ENCODE results near the gene USP48.
A peak's percentile ranks its signal among the peaks of the same experiment; 100 is the strongest.

The USP48 gene

GRCh38 chr1:21743476-21743875 is 39.5 kb downstream of the USP48 start:
- DNase-seq = no peak

GRCh38 chr1:21742578-21742977 is 40.4 kb downstream of the USP48 start:
- peak in 1 of 3 donors; percentile 12 for DNase-seq

DNA sequence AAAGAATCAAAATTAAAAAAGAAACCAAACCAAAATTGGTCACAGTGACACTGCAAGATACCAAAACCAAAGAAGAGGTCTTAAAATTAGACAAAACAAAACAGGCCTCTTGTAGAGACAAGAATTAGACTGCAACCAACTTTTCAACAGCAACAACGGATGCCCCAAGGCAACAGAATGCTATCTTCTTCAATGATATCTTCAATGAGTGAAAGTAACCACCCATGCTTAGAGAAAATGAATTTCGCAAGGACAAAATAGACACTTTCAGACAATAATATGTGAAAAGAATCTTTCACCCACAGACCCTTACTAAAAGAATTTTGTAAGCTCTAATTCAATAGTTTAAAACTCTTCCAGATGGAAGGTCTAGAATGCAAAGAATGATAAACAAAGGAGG is 41.7 kb downstream of the USP48 start:
- DNase-seq = no peak

DNA sequence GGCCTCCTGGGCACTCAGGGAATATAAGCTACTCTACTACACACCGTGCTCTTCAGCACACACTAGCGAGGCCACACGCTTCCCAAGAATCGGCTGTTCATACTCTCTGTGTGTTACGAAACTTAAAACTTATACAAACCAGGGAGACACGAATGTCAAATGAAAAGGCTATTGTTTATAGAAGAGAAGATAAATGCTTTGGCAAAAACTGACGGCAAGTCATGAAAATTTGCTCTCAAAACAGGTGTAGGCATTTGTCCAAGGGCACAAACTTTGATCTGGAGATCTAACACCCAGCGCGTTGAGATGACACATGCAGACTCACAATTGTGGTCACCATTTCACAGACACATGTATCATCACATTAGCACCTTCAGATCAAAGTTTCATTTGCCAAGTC is 46.1 kb downstream of the USP48 start:
- DNase-seq = no peak

GRCh38 chr1:21736011-21736410 is 46.9 kb downstream of the USP48 start:
- DNase-seq = no peak

- DNase-seq = no peak
These were observed 48.4 kb downstream of the USP48 start for GRCh38 chr1:21734526-21734925.

DNA sequence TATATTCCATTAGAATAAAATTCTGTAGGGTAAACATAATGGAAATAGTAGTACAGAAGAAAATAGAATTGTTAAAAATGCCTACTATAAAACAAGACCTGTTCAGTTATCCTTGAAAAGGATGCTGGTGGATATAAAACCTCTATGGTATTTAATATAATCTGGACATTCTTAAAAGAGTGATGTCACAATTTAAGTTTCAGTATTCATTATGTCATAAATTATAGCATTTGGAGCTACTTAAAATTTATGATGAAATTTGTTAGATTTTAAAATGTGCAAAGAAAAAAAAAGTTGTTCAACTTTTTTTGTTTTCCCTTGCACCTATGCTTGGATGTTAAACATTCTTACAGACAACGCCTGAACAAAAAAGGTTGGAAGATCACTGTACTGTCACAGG is 50.3 kb downstream of the USP48 start:
- no peak for DNase-seq

DNA sequence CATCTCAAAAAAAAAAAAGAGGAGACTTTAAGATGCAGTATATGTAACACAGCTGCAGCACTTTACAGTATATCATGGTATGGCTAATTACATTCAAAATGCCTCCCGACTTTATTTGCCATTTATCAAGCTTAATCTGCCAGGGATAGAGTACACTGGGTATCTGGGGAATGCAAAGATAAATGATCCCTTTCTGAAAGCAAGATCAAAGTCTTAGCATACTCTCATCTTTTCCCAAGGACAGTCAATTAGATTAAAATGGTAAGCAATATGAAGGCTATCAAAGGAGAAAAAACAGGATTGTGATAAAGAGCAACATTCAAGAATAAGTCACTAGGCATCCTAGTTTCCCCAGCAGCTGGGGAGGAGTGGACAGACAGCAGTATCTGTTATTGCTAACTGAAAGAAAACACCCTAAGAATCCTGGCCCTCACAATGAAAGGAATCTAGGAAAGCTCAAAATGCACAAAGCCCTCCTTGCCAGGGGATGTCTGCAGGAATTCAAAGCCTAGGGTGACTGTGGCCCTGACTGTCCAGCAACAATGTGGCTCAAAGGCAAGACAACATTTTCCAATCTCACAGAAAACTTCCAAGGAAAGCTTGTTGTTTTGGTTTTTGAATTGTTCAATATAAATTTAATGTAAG is 57.1 kb downstream of the USP48 start:
- no peak for DNase-seq

GRCh38 chr1:21724570-21724969 is 58.4 kb downstream of the USP48 start:
- no peak for DNase-seq

- no peak for DNase-seq
These were observed 58.9 kb downstream of the USP48 start for GRCh38 chr1:21724098-21724497.

- peak in 2 of 3 donors; percentile 6 to 26 for DNase-seq
These were observed 61.5 kb downstream of the USP48 start for GRCh38 chr1:21721295-21721985.

- no peak for DNase-seq
These were observed 66.8 kb downstream of the USP48 start for GRCh38 chr1:21716169-21716568.

DNA sequence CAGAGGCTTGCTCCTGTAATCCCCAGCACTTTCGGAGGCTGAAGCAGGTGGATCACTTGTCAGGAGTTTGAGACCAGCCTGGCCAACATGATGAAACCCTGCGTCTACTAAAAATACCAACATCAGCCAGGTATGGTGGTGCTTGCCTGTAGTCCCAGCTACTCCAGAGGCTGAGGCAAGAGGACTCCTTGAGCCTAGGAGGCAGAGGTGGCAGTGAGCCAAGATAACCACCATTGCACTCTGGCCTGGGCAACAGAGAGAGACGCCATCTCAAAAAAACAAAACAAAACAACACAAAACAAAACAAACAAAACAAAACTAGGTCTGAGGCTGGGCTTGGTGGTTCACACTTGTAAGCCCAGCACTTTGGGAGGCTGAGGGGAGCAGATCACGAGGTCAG is 75.1 kb downstream of the USP48 start:
- no peak for DNase-seq

GRCh38 chr1:21707086-21707840 is 75.7 kb downstream of the USP48 start:
- no peak for DNase-seq

GRCh38 chr1:21706151-21706835 is 76.7 kb downstream of the USP48 start:
- peak; percentile 72 to 80 (median 76) for DNase-seq

- DNase-seq = peak in 1 of 3 donors; percentile 15
These were observed 77.5 kb downstream of the USP48 start for GRCh38 chr1:21705303-21705980.

- DNase-seq = peak in 1 of 3 donors; percentile 17
These were observed 78.8 kb downstream of the USP48 start for GRCh38 chr1:21704145-21704544.

DNA sequence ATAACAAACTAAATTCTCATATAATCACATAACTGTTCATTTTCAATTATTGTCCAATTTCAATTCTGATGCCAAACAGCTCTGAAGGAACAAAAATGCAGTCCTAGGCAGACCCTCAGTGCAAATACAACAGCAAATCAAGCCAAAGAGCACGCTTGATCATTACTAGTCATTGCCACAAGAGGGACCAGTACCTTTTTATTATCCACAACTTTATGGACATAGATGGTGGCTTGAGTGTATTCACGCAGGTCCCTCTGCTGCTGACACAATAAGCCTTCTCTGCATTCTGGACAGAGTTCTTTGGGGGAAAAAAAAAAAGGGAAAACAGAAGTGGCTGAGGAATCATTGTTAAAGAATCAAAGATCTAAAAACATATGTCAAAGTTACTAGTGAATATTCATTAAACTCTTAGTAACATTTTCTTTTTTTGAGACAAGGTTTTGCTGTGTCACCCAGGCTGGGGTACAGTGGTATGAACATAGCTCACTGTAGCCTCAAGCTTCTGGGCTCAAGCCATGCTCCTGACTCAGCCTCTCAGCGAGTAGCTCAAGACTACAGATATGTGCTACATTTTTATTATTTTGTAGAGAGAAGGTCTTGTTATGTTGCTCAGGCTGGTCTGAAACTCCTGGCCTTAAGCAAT is 79.5 kb downstream of the USP48 start:
- DNase-seq = peak; percentile 18 to 27 (median 21)

- DNase-seq = no peak
These were observed 80.2 kb downstream of the USP48 start for GRCh38 chr1:21702780-21703179.

DNA sequence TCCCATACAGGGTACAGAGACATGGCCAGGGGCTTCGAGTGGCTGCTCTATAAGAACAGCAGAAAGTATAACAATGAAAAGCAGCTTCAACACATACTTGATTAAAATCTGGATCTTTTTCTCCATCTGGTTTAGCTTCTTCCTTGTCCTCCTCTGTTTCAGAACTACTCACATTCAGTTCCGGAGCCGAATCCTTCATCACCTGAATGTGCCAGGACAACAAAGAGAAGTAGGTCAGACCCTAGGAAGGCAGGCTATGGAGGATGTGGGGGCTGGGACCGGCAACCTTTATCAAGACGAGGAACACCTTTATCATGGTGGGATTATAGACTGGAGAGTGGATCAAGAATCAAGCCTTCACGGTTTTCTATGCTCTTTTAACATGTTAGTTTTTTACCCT is 81.5 kb downstream of the USP48 start:
- DNase-seq = no peak

- peak in 1 of 3 donors; percentile 8 for DNase-seq
These were observed 82.9 kb downstream of the USP48 start for GRCh38 chr1:21700094-21700493.

DNA sequence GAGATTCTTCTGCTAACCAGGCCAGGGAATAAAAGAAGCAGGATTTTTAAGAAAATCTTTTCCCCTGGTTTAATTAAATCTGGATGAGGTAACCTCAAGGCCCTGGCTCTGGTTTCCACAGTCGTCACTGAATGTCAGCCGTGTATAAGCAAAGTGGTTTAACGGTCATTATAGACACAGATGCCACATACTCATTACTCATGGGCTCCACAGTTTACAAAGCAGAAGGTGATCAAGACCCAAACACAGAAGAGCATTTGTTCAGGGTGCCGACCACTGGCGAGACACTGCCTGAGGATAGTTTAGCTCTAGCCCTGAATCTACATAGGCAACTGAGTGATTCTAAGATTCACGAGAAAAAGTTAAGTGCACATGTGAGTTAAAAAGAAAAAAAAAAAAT is 86.0 kb downstream of the USP48 start:
- no peak for DNase-seq
